Astrocyte of the cerebellum (primary cell): ENCODE data around the gene TUBB2A.
A peak's percentile ranks its signal among the peaks of the same experiment; 100 is the strongest.

ENCODE experiments used
- DNase-seq: peaks from one replicate; pipeline ENCODE4 v3.0.0-alpha.2; 2011; ENCODE audit warnings: low read depth
- H3K4me3 ChIP-seq: 2 replicates; pipeline ENCODE4 v1.5.1; 2011; ENCODE audit warnings: mild to moderate bottlenecking, low read depth, low read length, moderate library complexity
- CTCF ChIP-seq: IDR thresholded peaks from 2 replicates; pipeline ENCODE4 v1.5.1; 2012; ENCODE audit warnings: low read length, low read depth, moderate library complexity, mild to moderate bottlenecking; ENCODE audit errors: missing control alignments
- in situ Hi-C: cut with HindIII; loops from 2 replicates; pipeline ENCODE4 v1.10.0; 2017; ENCODE audit warnings: low sequenced_read_pairs

The TUBB2A gene

GRCh38 chr6:3157131-3157933 is at the start of gene TUBB2A:
TSS of gene TUBB2A (minus strand) at chr6:3157544. CDS start at chr6:3157463, 81 bp downstream.
- TF ChIP-seq CTCF: peak; percentile 19

GRCh38 chr6:3206339-3207015 is 49.1 kb upstream of the TUBB2A start:
- TF ChIP-seq CTCF: peak; percentile 2
- no peak for DNase-seq
- in situ Hi-C loops: no loop called here

More at GRCh38 chr6:3157131-3157933, at the start of gene TUBB2A:
- in situ Hi-C loops: no loop called here
- DNase-seq: peak; percentile 40
- peak within 1 kb of the TSS; percentile 87 for H3K4me3 ChIP-seq

GRCh38 chr6:3205913-3206312 is 48.6 kb upstream of the TUBB2A start:
- peak; percentile 76 for DNase-seq
- TF ChIP-seq CTCF: no peak
- in situ Hi-C loops: no loop called here

More at GRCh38 chr6:3206339-3207015, 49.1 kb upstream of the TUBB2A start:
- H3K4me3 ChIP-seq: no peak overlapping the region

GRCh38 chr6:3204921-3205320 is 47.6 kb upstream of the TUBB2A start:
- DNase-seq: no peak
- in situ Hi-C loops: no loop called here
- no peak overlapping the region for H3K4me3 ChIP-seq
- TF ChIP-seq CTCF: no peak

More at GRCh38 chr6:3205913-3206312, 48.6 kb upstream of the TUBB2A start:
- H3K4me3 ChIP-seq: no peak overlapping the region

GRCh38 chr6:3202999-3203696 is 45.8 kb upstream of the TUBB2A start:
- in situ Hi-C loops: no loop called here

More at GRCh38 chr6:3202999-3203696, 45.8 kb upstream of the TUBB2A start:
- no peak for TF ChIP-seq CTCF
- no peak for DNase-seq
- H3K4me3 ChIP-seq: no peak overlapping the region
